ENCODE data around the gene GET4.

GET4 gene

GRCh38 chr7:853366-854117 lies 22.8 kb upstream of the GET4 start:
- H3K4me3 ChIP-seq (ENCODE audit: low read depth, low read length), result no peak overlapping the region
- in situ Hi-C loops (cut with HindIII; ENCODE audit: low sequenced_read_pairs), result no loop called here
- TF ChIP-seq, protein P1, sequence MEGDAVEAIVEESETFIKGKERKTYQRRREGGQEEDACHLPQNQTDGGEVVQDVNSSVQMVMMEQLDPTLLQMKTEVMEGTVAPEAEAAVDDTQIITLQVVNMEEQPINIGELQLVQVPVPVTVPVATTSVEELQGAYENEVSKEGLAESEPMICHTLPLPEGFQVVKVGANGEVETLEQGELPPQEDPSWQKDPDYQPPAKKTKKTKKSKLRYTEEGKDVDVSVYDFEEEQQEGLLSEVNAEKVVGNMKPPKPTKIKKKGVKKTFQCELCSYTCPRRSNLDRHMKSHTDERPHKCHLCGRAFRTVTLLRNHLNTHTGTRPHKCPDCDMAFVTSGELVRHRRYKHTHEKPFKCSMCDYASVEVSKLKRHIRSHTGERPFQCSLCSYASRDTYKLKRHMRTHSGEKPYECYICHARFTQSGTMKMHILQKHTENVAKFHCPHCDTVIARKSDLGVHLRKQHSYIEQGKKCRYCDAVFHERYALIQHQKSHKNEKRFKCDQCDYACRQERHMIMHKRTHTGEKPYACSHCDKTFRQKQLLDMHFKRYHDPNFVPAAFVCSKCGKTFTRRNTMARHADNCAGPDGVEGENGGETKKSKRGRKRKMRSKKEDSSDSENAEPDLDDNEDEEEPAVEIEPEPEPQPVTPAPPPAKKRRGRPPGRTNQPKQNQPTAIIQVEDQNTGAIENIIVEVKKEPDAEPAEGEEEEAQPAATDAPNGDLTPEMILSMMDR (IDR thresholded peaks at IDR 0.05; ENCODE audit: low read depth, low read length), result no peak
- no peak for DNase-seq (ENCODE audit: low read depth, low spot score)

DNA sequence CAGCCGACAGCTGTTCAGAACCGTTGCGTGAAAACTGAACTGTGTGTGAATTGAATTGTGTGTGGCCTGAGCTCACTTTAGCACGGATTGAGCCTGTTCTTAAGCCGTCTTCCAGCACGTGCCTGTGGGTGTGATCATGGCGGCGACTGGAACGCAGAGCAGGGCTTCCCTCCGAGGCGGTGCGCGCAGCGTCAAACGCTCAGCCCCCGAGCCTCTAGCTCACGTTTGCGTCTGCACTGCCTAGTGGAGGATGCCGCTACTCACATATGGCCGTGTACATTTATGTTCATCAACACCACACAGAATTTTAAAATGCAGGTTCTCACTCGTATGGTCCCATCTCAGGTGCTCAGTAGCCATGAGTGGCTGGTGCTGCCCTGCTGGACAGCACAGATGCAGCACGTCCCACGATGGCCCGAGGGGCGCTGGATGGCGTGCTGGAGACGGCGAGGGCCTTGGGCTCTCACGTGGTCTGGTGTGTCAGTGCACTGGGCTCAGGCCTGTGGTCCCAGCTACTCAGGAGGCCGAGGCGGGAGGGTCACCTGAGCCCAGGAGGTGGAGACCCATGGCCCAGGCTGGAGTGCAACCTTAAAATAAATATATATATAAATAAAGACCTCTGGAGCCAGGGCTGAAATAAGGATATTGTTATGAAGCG lies 22.1 kb upstream of the GET4 start:
- DNase-seq (ENCODE audit: low read depth, low spot score), result no peak
- TF ChIP-seq, protein P1 (IDR thresholded peaks at IDR 0.05; ENCODE audit: low read depth, low read length), result no peak
- no peak overlapping the region for H3K4me3 ChIP-seq (ENCODE audit: low read depth, low read length)
- in situ Hi-C loops (cut with HindIII; ENCODE audit: low sequenced_read_pairs), result no loop called here

DNA sequence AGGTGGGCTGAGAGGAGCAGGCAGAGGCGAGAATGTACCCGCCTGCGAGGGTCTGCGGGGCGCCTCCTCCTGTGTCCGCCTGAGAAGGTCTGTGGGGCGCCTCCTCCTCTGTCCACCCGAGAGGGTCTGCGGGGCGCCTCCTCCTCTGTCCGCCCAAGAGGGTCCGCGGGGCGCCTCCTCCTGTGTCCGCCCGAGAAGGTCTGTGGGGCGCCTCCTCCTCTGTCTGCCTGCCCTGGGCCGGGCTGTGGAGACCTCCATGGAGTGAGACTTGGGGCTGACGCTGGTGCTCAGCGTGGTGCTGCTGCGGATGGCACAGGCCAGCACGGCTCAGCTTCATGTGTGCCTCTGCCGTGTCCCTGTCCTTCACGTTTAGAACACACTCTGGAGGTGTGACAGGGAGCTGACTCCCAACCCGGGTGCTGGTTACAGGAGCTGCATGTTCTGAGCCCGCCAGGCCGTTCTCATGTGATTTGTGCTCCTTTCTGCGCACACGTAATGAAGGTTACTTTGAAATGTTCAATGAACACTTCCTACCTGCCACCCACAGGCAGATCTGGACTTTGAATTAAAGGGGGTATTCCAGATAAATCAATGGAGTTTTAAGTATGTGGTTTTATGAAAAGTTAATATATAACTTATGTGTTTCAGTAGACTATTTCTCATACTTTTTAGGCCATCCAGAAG lies 20.5 kb upstream of the GET4 start:
- in situ Hi-C loops (cut with HindIII; ENCODE audit: low sequenced_read_pairs), result no loop called here
- H3K4me3 ChIP-seq (ENCODE audit: low read depth, low read length), result no peak overlapping the region
- no peak for DNase-seq (ENCODE audit: low read depth, low spot score)
- TF ChIP-seq, protein P1 (IDR thresholded peaks at IDR 0.05; ENCODE audit: low read depth, low read length), result no peak

DNA sequence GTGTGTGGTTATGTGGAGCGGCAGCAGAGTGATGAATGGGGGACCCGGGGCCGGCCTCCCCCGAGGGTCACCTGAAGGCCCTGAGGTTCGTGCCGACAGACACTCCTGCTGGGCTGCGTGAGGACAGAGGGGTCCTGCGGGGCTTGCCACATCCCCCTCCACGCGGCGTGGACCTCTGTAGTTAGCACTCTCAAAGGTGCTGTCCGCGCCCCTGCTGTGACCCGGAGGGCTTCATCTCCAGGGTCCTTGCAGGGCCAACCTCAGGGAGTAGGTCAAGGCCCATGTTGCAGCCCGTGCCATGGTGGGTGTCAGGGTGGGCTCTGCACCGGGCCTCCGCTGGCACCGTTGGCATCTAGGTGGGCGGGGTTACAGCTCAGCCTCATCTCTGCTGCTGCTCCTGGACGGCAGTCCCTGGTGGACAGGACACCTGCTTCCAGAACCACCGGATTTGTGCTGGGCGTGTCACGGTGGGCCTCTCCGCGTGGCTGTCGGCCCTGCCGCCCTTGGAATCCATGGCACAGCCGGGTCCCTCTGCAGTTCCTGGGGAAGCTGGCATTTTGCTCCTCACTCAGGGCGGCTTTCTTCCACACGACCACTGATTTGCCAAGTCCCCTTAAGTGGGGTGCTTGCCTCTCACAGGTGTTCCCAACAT lies 19.8 kb upstream of the GET4 start:
- in situ Hi-C loops (cut with HindIII; ENCODE audit: low sequenced_read_pairs), result no loop called here
- TF ChIP-seq, protein P1 (IDR thresholded peaks at IDR 0.05; ENCODE audit: low read depth, low read length), result no peak
- no peak for DNase-seq (ENCODE audit: low read depth, low spot score)
- no peak overlapping the region for H3K4me3 ChIP-seq (ENCODE audit: low read depth, low read length)

DNA sequence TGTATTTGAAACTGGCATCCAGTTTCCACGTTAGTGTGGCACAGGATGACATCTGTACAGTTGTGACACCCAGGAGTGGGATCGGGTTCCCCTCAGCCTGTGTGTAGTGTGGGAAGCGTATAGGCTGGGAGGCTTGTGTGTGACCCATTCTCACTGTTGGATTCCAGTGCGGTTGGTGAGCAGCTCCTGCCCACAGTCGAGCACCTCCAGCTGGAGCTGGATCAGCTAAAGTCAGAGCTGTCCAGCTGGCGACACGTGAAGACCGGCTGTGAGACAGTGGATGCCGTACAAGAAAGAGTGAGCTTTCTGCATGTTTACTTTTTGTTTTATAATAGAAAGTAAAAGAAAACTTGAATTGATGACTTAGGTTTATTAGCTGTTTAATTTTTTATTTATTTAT lies 18.7 kb upstream of the GET4 start:
- no peak for DNase-seq (ENCODE audit: low read depth, low spot score)
- in situ Hi-C loops (cut with HindIII; ENCODE audit: low sequenced_read_pairs), result no loop called here
- no peak overlapping the region for H3K4me3 ChIP-seq (ENCODE audit: low read depth, low read length)
- TF ChIP-seq, protein P1 (IDR thresholded peaks at IDR 0.05; ENCODE audit: low read depth, low read length), result no peak

DNA sequence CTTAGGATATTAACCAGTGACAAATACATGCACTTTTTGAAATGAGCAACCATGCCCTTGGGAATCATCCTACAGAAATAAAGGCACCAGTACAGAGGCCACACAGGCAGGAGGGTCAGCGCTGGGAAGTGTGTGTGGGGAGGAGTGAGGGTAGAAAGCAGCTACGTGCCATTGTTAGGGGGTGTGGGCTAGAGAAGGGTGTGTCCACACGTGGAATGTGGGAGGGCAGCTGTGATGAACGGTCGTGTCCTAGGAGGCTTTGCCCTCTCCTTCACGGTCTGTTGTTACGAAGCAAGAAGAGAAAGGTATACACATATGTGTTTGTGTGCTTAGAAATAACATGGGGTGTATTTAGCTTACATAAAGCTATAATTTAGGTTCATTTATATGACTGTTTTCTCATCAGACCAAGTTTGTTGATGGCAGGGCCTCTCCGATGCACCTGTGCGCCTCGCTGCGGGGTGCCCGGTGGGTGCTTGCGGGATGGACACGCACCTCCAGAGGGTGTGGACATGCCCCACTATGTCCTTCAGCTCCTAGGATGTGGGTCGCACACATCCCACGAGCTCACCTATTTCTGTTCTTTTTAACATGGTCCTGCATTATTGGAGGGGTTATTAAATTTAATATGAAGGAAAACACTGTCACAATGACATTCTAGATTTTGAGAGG lies 16.9 kb upstream of the GET4 start:
- no peak for DNase-seq (ENCODE audit: low read depth, low spot score)
- H3K4me3 ChIP-seq (ENCODE audit: low read depth, low read length), result no peak overlapping the region
- in situ Hi-C loops (cut with HindIII; ENCODE audit: low sequenced_read_pairs), result no loop called here
- TF ChIP-seq, protein P1 (IDR thresholded peaks at IDR 0.05; ENCODE audit: low read depth, low read length), result no peak
